NB4 (cell line): ENCODE data around the gene MYBPC2.

Experiments
- POLR2A ChIP-seq: IDR thresholded peaks from 2 replicates; pipeline ENCODE4 v1.6.1; 2011; ENCODE audit warnings: mild to moderate bottlenecking; ENCODE audit not compliant: insufficient read length; ENCODE audit errors: extremely low read depth
- TF ChIP-seq, protein P1 (sequence below): IDR thresholded peaks from one replicate; pipeline ENCODE4 v1.5.1; 2012; ENCODE audit warnings: low read depth, low read length

DNA sequence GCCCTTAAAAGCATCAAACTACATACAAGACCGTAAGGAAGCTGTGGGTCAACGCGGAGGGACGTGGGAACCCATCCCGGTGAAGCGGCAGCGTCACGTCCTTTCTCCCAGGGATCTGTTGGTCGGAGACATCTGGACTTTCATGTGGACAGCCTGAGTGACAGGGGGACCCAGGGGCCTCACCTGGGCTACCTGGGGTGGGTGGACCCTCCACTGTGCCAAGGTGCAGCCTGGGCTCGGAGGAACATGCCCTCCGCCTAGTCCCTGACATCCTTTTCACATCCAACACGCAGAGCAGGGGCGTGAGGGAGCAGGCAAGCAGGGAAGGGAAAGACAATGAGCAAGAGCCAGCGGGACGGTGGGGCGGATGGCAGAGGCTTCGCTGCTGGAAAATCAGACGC lies 57.7 kb downstream of the MYBPC2 start:
- TF ChIP-seq, protein P1, sequence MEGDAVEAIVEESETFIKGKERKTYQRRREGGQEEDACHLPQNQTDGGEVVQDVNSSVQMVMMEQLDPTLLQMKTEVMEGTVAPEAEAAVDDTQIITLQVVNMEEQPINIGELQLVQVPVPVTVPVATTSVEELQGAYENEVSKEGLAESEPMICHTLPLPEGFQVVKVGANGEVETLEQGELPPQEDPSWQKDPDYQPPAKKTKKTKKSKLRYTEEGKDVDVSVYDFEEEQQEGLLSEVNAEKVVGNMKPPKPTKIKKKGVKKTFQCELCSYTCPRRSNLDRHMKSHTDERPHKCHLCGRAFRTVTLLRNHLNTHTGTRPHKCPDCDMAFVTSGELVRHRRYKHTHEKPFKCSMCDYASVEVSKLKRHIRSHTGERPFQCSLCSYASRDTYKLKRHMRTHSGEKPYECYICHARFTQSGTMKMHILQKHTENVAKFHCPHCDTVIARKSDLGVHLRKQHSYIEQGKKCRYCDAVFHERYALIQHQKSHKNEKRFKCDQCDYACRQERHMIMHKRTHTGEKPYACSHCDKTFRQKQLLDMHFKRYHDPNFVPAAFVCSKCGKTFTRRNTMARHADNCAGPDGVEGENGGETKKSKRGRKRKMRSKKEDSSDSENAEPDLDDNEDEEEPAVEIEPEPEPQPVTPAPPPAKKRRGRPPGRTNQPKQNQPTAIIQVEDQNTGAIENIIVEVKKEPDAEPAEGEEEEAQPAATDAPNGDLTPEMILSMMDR, result no peak
- no peak for TF ChIP-seq POLR2A
